HG03103 (cell line): Measurements from ENCODE around the gene TOR4A.

Experiments
- ATAC-seq: cut with Tn5 transposase; IDR thresholded peaks from one replicate; pipeline ENCODE4 v1.9.1; 2021; ENCODE audit warnings: low read depth; ENCODE audit not compliant: unreplicated experiment

Gene TOR4A

DNA sequence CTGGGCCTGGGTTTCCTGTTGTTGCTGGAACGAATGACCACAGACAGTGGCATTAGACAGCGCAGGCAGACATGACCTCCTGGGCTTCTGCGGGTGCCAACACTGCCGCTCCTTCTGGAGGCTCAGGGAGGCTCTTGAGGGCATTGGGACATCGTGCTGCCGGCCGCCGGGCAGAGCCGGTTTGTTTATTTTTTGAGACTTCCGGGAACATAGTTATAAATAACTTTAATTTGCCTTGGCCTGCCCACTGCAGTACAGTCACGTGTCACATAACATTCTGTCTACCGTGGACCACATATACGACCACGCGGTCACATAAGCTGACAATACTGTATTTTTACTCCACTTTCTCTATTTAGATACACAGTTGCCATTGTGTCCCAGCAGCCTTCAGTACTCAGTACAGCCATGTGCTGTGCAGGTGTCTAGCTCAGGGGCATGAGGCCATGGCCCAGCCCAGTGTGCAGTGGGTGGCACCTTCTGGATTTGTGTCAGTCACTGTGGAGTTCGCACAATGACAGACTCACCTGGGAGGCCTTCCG, 8.2 kb upstream of the TOR4A start:
- no peak for ATAC-seq

DNA sequence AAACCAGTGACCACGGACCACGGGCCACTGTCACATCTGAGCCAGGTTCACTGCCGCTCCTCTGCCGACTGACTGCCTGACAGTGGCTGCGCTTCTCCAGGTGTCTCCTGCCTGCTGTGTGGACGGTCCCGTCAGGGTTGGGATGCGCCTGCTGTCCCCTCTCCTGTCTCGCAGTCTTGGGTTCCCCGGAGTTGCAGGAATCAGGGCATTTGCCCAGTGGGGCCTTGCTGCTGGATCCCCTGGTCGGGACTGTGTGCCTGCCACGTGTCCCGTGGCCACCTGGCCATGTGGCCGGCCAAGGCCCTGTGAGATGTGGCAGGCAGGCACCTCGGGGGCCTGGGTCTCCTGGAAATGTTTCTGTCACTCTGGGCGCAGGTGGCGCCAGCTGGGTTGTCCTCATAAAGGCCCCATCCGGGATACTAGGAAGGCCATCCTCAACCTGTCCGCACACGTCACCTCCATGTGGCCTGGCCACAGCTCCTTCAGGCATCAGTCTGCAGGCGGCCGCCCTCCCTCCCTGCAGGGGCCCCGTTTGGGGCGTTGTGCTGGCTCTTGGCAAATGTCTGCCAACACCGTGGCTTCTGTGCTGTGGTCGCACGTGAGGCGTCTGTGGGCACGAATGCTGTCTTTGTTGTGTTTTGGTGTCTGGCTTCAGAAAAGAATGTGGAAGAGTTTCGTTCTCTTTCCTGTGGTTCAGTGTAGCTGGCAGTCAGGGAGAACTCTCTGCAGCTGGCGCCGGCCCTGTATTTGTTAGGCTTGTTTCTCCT, 6.4 kb upstream of the TOR4A start:
- ATAC-seq, result no peak

DNA sequence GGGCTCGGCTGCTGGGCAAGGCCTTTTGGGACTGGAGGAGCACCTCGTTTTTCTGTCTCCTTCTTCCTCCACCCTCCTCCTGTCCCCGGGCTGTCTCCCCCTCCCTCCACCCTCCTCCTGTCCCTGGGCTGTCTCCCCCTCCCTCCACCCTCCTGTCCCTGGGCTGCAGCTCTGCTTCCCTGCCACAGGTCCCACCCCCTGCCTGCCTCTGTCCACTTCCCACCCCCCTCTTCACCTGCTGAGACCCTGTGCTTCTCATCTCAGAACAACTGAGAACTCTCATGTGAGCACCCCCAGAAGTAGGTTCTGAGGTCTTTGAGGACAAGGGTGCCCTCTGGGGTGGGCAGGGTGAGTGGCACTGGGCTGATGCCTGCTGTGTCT, 5.8 kb upstream of the TOR4A start:
- no peak for ATAC-seq

DNA sequence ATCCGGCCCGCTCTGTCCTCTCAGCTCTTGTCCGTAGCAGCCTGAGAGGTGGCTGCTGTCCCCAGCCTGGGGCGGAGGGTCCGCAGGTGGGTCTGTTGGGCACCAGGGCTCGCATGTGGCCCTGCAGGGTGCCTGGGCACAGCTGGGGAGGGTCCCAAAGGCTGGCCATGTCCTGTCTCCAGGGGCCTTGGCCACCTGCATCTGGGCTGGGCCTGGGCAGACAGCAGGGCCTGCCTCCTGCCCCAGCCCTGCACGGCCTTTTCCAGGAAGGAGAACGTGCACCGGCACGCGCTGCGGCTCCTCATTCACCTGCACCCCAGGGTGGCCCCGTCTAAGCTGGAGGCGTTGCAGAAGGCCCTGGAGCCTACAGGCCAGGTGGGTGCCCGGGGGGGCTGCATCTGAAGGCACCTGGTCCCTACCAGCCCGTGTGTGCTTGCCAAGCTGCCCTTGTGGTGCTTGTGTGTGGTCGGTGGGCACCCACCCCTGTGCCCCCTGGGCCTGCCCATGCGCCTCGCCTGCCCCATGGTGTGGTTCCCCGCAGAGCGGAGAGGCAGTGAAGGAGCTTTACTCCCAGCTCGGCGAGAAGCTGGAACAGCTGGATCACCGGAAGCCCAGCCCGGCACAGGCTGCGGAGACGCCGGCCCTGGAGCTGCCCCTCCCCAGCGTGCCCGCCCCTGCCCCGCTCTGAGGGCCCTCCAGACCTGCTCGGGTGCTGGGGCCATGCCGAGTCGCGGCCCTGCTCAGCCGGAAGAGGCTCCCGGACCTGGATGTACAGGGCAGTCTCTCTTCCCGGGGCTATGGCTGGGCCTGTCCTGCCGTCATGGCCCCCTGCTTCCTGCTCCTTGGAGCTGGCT, 5.1 kb upstream of the TOR4A start:
- ATAC-seq, result no peak

DNA sequence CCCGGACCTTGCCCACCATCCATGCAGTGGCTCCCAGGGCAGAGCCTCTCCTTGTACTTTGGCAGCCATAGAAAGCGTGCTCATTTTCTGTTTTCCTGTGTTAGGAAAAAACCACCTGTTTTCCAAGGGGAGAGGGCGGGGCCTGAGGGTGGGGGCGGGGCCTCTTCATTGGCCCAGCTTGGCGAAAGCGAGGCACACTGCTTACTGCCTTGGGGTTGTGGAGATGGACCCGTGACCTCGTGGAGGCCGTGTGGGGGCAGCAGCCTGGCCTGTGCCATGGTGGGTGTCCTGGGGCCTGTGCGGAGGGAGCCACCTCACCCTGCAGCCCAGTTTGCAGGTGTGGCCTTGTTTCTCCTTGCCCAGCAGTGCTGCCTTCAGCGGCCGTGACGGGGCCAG, 4.4 kb upstream of the TOR4A start:
- ATAC-seq, result no peak

DNA sequence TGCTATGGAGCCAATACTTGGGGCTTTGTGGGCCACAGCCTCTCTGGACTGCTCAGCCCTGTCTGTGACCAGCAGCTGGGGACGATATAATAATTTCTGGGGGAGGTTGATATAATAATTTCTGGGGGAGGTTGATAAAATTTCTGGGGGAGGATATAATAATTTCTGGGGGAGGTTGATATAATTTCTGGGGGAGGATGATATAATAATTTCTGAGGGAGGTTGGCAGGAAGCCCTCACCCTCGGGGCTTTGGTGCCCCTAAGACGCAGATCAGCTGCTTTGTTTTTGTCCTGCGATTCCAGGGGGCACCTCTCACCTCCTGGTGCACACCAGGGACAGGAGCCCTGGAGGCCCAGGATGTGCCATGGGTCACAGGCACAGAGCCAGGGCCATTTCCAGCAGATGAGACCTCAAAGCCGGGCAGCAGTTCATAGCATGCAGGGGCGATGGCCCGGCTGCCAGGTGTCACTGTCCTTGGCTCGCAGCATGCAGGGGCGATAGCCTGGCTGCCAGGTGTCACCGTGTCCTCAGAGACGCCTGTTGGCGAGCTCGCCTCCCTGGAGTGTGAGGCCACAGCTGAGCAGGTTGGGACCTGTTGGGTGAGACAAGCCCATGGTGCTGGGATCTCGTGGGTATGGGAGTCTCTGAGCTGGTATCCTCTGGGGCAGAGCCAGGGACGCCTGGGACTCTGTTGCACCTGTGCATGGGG, 3.8 kb upstream of the TOR4A start:
- ATAC-seq, result no peak

DNA sequence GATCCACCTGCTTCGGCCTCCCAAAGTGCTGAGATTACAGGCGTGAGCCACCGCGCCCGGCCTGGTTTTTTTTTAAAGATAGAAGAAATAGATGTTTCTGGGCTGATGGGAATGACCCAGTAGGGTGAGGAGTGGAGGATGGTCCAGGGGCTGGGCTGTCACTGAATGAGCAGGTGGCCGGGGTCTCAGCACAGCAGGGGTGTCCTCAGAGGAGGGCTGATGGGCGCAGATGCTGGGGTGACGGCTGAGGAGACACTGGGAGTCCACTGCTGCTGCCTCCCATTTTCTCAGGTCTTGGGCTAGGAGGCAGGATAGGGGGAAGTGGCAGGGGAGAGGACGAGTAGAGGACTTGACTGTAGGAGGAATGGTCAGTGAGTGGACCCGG, 2.3 kb upstream of the TOR4A start:
- no peak for ATAC-seq

DNA sequence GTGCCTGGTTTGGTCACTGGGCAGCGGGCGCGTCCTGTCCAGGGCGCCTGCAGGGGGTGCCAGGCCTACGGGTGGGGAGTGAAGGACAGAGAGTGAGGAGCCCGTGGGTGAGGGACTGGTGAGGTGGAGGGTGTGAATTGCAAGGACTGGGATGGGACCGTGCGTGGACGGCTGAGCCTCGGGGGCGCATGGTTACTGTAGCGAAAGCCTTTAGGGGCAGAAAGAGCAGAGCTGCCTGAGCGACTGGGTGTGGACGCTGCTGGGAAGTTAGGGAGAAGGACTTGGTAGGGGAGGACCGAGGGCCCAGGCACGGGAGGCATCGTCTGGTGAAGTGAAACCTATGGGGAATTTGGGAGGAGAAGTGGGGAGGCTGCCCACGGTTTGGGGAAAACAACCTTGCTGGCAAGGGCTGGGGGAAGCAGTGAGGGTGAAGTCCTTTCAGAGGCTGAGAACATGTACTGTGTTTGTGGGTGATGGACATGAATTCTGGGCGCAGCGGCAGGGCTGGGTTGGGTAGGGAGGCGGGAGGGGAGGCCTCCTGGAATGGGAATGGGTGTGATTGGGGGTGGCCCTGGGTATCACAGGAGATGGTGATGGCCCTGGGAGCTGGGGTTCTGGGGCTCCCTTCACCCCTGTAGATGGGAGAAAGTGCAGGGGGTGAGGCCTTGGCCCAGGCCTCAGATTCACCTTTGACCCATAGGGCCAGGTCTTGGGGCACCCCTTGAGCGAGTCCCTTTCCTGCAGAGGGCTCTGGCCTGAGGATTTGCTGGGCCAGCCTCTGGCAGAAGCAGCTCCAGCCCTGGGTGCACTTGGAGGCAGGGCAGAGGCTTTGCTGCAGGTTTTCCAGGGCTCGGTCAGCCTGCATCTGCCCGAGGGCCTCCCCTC, 1.7 kb upstream of the TOR4A start:
- ATAC-seq, result no peak

DNA sequence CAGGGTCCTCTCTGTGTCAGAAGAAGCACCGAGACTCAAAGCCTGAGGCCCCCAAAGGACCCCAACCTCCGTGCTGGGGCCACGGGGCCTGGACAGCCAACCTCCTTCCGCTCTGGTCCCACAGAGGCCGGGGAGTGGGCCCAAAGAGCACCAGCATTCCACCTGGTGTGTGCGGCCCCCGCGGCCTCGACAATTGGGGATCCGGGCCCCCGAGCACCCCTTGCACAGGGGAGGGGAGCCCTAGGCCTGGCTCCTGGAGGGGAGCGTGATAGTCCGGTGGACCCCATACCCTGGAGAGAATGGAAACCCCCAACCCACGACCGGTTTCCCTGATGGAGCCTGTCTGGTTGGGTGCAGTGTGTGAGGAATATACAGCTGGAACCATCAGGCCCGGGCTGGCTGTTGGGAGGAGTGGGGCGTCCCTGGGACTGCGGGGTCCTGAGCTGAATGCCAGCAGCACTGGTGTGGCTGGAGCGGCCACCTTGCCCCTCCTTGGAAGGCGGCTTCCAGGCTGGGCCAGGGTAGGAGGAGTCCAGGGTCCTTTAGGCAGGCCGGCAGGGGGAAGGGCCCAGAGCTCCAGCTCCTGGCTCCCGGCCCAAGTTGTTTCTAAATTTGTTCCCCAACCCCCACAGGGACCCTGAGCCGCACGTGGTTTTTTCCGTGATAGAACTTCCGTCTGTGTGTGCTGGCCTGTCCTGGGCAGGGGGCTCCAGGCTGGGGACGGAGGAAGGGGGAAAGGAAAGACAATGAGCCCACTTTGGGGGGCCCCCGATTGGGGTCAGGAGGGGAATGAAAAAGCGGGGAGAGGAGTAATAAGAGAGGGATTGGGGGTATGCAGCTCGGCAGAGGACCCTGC, 825 bp upstream of the TOR4A start:
- ATAC-seq, result no peak

DNA sequence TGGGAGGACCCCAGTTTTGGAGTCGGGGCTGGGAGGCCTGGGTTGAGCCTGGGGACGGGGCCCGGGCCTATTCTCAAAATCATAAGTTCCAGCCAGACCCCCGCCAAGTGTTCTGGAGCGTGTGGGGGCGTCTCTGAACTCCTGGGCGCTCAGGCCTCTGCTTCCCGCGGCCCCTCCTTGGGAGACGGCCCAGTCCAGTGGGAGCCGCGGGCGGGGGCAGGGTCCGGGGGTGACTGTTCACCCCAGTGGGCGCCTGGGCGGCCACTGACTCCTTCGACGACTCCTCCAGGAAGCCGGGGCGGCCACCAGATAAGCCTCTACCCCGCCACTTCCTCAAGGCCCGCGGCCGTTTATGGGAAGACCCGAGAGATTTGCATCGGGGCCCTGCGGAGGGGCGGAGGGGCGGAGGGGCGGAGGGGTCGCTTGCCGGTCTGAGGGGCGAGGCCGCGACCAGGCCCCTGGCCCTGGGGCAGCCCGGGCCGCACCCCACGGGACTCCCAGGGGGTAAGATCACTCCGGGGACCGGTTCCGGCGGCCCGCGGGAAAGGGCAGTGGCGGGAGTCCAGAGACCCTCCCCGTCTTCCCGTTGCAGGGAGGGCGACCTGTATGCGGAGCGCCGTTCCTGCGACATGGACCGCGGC, 655 bp downstream of the TOR4A start:
- ATAC-seq, result no peak

DNA sequence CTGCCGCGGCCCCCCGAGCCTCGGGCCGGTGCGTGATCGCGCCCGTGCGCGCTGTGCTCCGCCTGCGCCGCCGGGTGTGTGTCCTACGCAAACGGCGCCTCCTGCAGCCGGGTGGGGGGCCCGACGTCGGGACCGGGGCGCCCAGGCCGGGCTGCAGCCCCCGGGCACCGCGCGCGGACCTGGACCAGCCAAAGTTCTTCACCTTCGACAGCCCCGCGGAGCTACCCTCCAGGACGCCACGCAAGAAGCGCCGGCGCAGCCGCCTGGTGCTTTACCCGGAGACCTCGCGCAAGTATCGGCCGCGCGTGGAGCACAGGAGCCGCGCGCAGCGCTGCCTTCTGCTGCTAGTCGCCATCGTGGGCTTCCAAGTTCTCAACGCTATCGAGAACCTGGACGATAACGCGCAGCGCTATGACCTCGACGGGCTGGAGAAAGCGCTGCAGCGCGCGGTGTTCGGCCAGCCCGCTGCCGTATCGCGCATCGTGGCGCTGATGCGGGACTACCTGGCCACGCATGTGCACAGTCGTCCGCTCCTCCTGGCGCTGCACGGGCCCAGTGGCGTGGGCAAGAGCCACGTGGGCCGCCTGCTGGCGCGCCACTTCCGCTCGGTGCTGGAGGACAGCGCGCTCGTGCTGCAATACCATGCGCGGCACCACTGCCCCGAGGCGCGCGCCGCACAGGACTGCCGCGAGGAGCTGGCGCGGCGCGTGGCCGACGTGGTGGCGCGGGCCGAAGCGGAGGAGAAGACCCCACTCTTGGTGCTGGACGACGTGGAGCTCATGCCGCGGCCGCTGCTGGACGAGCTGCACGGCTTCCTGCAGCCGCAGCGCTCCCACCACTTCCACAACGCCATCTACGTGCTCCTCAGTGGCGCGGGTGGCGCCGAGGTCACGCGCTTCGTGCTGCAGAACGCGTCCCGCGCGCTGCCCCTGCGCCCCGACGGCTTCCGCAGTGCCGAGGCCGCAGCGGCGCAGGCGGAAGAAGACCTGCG, 1.5 kb downstream of the TOR4A start:
- ATAC-seq, result no peak

DNA sequence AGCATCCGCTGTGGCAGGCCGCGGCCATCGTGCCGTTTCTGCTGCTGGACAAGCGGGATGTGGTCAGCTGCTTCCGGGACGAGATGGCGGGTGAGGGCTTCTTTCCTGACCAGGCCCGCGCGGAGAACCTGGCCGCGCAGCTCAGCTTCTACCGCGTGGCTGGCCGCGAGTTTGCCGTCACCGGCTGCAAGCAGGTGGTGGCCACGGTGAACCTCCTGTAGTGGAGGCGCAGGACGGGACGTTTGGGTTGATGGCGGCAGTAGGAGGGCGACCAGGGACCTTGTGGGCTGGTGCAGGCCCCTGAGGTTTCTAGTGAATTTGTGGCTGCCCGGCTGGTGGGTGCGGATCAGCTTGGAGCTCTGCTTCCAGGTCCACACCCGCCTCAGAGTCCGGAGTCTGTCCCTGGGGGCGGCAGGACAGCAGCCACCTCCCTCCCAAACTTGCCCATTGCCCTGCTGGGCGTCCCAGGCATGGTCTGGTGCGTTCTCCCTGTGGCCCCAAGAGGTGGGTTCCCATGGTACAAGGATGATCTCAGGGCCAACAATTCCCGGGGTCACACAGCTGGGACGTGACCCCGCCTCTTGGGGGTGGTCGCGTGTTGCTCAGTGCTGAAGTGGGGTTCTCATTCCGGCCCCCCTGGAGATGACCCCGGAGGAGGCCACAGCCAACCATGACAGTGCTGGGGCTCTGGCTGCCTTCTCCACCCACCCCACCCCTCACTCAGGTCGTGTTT, 2.4 kb downstream of the TOR4A start:
- no peak for ATAC-seq

DNA sequence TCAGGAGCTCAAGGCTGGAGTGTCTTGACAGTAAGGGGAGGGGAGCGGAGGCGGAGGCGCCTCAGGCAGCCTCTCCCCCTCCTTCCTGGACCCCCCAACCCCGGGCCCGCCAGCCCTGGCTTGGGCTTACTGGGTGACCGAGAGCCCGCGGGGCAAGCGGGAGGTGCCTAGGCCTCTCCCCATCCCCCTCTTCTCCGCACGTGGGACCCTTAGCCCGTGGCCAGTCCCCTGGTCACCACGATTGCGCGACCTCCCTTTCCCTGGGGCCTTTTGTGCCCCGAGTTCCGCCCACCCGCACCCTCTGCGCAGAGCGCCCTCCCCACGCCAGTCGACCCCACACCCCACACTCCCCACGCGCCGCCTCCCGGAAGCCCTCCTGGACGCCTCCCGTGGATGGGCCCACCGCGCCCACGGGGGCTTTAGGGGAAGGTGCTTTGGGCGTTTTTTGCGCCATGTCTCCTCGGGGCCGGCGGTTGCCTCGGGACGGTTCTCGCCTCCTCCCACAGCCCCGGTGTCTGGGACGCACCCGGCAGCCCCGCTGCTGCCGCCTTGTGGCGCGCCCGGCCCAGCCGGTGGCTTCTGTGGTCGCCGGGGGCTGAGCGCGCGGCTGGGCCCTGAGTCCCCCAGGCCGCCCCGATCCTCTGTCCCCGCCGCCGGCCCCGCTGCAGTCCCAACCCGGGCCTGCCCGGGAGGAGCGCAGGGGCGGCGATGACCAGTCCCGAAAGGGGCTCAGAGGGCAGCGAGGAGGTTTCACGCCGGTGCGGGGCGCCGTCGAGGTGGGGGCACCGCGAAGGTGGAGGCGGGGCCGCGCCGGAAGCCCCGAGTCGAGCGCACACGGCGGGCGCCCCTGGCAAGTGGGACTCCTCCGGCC, 3.2 kb downstream of the TOR4A start:
- no peak for ATAC-seq

DNA sequence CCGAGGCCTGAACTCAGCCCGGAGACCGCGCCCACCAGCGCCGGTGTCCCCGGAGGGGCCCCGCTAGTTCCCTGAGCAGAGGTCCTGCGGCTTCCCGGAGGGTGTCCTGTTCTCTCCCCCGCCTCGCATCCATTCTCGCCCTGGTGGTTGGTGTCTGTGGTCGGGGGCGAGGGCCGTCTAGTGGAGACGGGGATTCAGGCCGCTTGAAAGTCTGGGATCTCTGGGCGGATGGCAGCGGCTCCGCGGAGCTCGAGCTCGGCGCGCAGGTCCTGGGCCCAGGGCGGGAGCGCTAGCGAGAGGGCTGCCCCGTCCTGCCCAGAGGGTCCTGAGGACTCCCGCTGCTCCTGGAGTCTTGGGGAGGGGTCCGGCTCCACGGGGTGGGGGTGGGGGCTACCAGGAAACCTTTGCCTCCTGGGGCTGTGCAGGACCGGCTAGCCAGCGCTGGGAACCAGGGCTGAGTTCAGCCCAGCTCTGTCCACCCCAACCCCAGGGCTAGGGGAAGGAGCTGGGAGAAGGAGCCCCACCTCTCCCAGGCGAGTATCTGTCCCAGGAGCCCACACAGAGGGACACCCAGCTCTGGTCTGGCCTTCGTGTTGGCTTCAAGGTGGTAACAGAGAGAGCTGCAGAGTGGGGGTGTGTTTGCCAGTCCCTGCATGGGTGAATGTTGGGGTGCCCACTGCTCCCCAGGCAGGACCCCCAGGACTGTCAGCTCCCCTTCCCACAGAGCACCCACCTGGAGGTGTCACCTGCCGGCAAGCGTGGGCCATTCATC, 4.0 kb downstream of the TOR4A start:
- no peak for ATAC-seq

DNA sequence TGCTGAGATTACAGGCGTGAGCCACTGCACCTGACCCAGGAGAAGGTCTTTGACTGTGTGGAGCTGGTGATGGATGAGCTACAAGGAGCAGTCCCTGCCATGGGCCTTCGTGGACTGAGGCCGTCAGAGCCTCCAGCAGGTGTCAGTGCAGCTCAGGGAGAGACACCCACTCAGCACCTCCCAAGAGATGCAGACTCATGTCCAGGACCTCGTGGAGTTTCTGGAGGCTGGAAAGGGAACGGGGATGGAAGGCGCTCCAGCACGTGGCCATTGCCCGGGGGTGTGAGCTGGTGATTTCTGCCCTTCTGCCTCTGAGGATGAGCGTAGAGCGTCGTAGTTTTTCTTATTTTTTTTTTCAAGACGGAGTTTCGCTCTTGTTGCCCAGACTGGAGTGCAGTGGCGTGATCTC, 9.5 kb downstream of the TOR4A start:
- ATAC-seq, result no peak
